GM20000 (cell line): ENCODE measurements around the gene IFT80.

Experiments used
- DNase-seq: peaks from one replicate; pipeline ENCODE4 v3.0.0; 2012; ENCODE audit warnings: low spot score
- CTCF ChIP-seq: IDR thresholded peaks from 2 replicates; pipeline ENCODE4 v1.5.1; 2012; ENCODE audit warnings: mild to moderate bottlenecking, control low read depth; ENCODE audit errors: extremely low read depth, missing control alignments

IFT80 gene

GRCh38 chr3:160384639-160385318, 14.2 kb downstream of the IFT80 start:
- TF ChIP-seq CTCF, result no peak
- DNase-seq, result no peak

DNA sequence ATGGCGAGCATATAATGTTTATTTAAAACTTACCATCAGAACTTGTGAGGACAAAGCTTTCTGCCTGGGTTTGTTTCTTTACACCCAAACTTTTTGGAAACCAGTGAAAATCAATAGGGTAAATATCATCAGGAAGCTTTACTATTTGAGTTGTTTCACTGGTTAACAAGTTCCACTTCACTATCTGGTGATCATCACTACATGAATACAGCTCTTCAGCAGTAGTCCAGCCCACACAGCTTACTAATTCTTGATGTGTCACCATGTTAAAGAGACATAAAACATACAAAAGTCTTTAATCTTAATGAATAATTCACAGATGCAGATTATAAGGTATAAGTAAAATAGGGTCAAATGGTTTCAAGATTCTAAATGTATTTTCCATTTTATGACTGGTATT, 17.6 kb downstream of the IFT80 start:
- no peak for TF ChIP-seq CTCF
- no peak for DNase-seq

DNA sequence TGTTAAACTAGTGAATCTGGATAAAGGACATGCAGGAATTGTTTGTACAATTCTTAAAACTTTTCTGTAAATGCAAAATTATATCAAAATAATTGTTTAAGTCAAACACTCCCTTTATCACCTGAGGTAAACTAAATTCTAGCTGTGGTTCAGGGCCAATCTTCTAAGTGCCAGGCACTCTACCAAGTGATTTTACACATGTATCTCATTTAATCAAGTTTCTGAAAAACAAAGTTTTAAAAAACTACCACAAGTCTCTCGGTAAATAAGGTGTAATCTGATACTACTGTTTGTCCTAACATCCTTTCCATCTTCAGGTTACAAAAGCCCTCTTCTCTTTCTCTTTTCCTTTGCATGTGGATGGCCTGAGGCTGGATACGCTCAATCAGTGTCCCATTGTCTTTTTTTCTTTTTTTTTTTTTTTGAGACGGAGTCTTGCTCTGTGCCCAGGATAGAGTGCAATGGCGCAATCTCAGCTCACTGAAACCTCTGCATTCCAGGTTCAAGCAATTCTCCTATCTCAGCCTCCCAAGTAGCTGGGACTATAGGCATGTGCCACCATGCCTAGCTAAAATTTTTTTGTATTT, 19.3 kb downstream of the IFT80 start:
- no peak for DNase-seq
- TF ChIP-seq CTCF, result no peak

DNA sequence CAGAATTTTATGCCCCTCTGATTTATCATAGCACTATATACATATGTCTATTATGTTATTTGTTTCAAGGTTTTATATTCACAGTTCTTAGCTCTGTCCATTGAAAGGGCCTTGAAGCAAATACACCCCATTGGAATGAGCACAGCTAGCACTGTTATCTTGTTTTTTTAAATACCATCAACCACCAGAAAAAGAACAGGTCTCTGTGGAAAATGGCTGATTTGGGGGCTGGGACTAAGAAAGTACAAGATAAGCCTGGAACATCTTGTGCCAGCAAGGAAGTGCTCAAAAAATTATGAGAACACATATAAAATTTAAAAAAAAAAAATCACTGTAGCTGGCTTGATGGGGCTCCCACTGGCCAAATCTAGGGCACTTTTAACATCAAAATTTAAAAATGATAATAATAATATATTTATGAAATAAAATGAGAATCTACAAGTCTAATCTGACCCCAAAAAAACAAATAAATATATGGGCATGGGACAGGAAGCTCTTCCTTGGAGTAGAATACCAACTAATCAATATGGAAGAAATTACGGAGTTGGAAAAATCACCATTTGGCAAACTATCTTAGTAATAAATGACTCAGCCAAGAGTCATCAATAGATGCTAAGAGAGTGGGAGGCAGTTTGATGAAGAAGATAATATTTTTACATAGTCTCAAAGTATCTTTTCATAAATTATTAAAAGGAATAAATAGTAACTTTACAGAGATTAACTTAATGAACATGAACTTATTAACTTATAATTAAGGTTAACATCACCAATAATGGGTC, 20.5 kb downstream of the IFT80 start:
- no peak for TF ChIP-seq CTCF
- no peak for DNase-seq

DNA sequence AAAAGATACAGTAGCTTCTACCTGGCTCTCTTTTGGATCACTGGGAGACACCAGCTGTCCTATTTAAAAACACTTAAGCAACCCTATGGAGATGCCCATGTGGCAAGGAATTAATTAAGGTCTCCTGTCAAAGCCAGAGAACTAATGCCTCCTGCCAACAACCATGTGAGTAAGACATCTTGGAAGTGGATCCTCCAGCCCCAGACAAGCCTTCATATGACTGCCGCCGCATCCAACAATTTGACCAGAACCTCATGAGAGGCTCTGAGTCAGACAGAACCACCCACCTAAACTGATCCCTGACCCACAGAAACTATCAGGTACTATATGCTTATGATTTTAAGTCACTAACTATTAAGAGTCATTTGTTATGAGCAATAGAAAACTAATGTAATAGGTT, 22.3 kb downstream of the IFT80 start:
- DNase-seq, result no peak
- TF ChIP-seq CTCF, result no peak

DNA sequence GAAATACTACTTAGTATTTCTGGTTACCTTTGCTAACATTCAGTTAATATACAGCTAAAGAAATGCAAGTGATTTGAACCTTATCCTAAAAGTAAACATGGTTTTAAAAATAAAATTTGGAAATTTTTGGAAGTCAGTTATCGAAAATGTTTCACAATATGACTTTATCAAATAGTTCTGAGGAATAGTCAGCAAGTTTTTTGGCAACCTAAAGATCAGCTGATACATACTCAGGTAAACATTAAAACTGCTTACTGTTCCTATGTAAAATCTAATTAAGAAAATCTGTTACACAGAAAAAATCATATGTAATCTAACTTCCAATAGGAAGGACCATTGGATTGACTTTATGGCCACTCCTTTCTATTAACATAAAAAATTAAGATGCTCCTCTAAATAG, 24.1 kb downstream of the IFT80 start:
- no peak for TF ChIP-seq CTCF
- no peak for DNase-seq

GRCh38 chr3:160374472-160374871, 24.6 kb downstream of the IFT80 start:
- no peak for DNase-seq
- TF ChIP-seq CTCF, result no peak
